ENCODE results near the gene SUSD4.

The SUSD4 gene

GRCh38 chr1:223355699-223356098, 8.3 kb downstream of the SUSD4 start:
- no peak for DNase-seq

- no peak for DNase-seq
These were observed 10.0 kb downstream of the SUSD4 start for GRCh38 chr1:223353939-223354338.

- DNase-seq = no peak
These were observed 11.0 kb downstream of the SUSD4 start for GRCh38 chr1:223352944-223353343.

- DNase-seq = no peak
These were observed 13.5 kb downstream of the SUSD4 start for GRCh38 chr1:223350361-223350908.

GRCh38 chr1:223349241-223349640, 14.7 kb downstream of the SUSD4 start:
- DNase-seq = no peak

- DNase-seq = no peak
These were observed 15.5 kb downstream of the SUSD4 start for GRCh38 chr1:223348439-223348838.

GRCh38 chr1:223347583-223347982, 16.4 kb downstream of the SUSD4 start:
- DNase-seq = no peak

GRCh38 chr1:223346311-223346710, 17.7 kb downstream of the SUSD4 start:
- no peak for DNase-seq

- no peak for DNase-seq
These were observed 18.3 kb downstream of the SUSD4 start for GRCh38 chr1:223345720-223346119.

GRCh38 chr1:223344491-223344890, 19.5 kb downstream of the SUSD4 start:
- no peak for DNase-seq

- no peak for DNase-seq
These were observed 20.3 kb downstream of the SUSD4 start for GRCh38 chr1:223343692-223344091.

GRCh38 chr1:223341121-223341520, 22.9 kb downstream of the SUSD4 start:
- DNase-seq = peak; percentile 49

- no peak for DNase-seq
These were observed 23.3 kb downstream of the SUSD4 start for GRCh38 chr1:223340637-223341036.

- DNase-seq = no peak
These were observed 24.1 kb downstream of the SUSD4 start for GRCh38 chr1:223339861-223340260.

GRCh38 chr1:223338811-223339746, 24.9 kb downstream of the SUSD4 start:
- no peak for DNase-seq

GRCh38 chr1:223337174-223337869, 26.7 kb downstream of the SUSD4 start:
- DNase-seq = no peak

- DNase-seq = no peak
These were observed 29.8 kb downstream of the SUSD4 start for GRCh38 chr1:223334156-223334555.

- DNase-seq = no peak
These were observed 31.0 kb downstream of the SUSD4 start for GRCh38 chr1:223332997-223333396.

GRCh38 chr1:223331929-223332328, 32.0 kb downstream of the SUSD4 start:
- no peak for DNase-seq

GRCh38 chr1:223331301-223331700, 32.7 kb downstream of the SUSD4 start:
- no peak for DNase-seq

GRCh38 chr1:223330466-223330865, 33.5 kb downstream of the SUSD4 start:
- no peak for DNase-seq

- DNase-seq = no peak
These were observed 34.1 kb downstream of the SUSD4 start for GRCh38 chr1:223329664-223330415.

- no peak for DNase-seq
These were observed 34.7 kb downstream of the SUSD4 start for GRCh38 chr1:223329252-223329651.
